ENCODE measurements around the gene CLEC4G.

The CLEC4G gene

GRCh38 chr19:7730286-7731217, 1.4 kb downstream of the CLEC4G start:
- no peak for TF ChIP-seq CTCF (IDR thresholded peaks at IDR 0.05; ENCODE audit: extremely low read depth, insufficient read depth, missing control alignments)
- DNase-seq (ENCODE audit: low spot score) = no peak
- in situ Hi-C loops (cut with MboI; ENCODE audit: low pct_unique_long_range_greater_than_20kb, low sequenced_read_pairs, unreplicated experiment) = no loop called here

- in situ Hi-C loops (cut with MboI; ENCODE audit: low pct_unique_long_range_greater_than_20kb, low sequenced_read_pairs, unreplicated experiment) = no loop called here
- DNase-seq (ENCODE audit: low spot score) = no peak
- no peak for TF ChIP-seq CTCF (IDR thresholded peaks at IDR 0.05; ENCODE audit: extremely low read depth, insufficient read depth, missing control alignments)
These were observed 2.1 kb downstream of the CLEC4G start for GRCh38 chr19:7729831-7730285.

DNA sequence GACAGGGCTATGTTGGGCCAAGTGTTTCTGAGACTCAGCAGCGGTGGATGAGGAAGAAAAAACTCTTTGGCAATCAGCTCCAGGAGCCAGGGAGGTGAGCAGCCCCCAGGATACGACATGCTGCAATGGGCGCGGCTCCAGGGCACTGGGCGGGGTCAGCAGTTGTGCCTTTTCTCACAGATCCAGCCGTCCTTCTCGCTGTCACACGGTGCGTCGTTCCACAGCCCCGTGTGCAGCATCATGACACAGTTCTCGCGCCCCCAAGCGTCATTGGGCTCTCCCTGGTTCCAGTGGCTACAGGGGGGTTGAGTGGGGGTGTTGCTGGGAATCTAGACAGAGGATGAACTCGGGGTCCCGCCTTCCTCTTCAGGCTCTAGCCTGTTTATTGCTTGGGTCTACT, 2.7 kb downstream of the CLEC4G start:
- peak; percentile 25 for TF ChIP-seq CTCF (IDR thresholded peaks at IDR 0.05; ENCODE audit: extremely low read depth, insufficient read depth, missing control alignments)
- in situ Hi-C loops (cut with MboI; ENCODE audit: low pct_unique_long_range_greater_than_20kb, low sequenced_read_pairs, unreplicated experiment) = no loop called here
- peak; percentile 46 for DNase-seq (ENCODE audit: low spot score)

GRCh38 chr19:7725791-7726190, 6.1 kb downstream of the CLEC4G start:
- DNase-seq (ENCODE audit: low spot score) = peak; percentile 62
- in situ Hi-C loops (cut with MboI; ENCODE audit: low pct_unique_long_range_greater_than_20kb, low sequenced_read_pairs, unreplicated experiment) = no loop called here
- TF ChIP-seq CTCF (IDR thresholded peaks at IDR 0.05; ENCODE audit: extremely low read depth, insufficient read depth, missing control alignments) = no peak

GRCh38 chr19:7722231-7722651, 9.7 kb downstream of the CLEC4G start:
- no peak for DNase-seq (ENCODE audit: low spot score)
- no peak for TF ChIP-seq CTCF (IDR thresholded peaks at IDR 0.05; ENCODE audit: extremely low read depth, insufficient read depth, missing control alignments)
- in situ Hi-C loops (cut with MboI; ENCODE audit: low pct_unique_long_range_greater_than_20kb, low sequenced_read_pairs, unreplicated experiment) = no loop called here

- in situ Hi-C loops (cut with MboI; ENCODE audit: low pct_unique_long_range_greater_than_20kb, low sequenced_read_pairs, unreplicated experiment) = no loop called here
- DNase-seq (ENCODE audit: low spot score) = no peak
- TF ChIP-seq CTCF (IDR thresholded peaks at IDR 0.05; ENCODE audit: extremely low read depth, insufficient read depth, missing control alignments) = no peak
These were observed 11.6 kb downstream of the CLEC4G start for GRCh38 chr19:7720351-7720750.

Data from GM13977 (cell line).